Stimulated activated CD4-positive, alpha-beta T cell treated with anti-CD3 and anti-CD28 coated beads, Interleukin-15, amount 100 ng/mL, for 1 hour (primary cell): ENCODE data around the gene LMAN1.

Source experiments
- DNase-seq, 2 donors: peaks; one replicate each; pipeline ENCODE4 v3.0.0-alpha.2; 2020; ENCODE audit warnings: low read depth in 1 of 2, low spot score in 1 of 2

LMAN1 gene, protein sequence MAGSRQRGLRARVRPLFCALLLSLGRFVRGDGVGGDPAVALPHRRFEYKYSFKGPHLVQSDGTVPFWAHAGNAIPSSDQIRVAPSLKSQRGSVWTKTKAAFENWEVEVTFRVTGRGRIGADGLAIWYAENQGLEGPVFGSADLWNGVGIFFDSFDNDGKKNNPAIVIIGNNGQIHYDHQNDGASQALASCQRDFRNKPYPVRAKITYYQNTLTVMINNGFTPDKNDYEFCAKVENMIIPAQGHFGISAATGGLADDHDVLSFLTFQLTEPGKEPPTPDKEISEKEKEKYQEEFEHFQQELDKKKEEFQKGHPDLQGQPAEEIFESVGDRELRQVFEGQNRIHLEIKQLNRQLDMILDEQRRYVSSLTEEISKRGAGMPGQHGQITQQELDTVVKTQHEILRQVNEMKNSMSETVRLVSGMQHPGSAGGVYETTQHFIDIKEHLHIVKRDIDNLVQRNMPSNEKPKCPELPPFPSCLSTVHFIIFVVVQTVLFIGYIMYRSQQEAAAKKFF

DNA sequence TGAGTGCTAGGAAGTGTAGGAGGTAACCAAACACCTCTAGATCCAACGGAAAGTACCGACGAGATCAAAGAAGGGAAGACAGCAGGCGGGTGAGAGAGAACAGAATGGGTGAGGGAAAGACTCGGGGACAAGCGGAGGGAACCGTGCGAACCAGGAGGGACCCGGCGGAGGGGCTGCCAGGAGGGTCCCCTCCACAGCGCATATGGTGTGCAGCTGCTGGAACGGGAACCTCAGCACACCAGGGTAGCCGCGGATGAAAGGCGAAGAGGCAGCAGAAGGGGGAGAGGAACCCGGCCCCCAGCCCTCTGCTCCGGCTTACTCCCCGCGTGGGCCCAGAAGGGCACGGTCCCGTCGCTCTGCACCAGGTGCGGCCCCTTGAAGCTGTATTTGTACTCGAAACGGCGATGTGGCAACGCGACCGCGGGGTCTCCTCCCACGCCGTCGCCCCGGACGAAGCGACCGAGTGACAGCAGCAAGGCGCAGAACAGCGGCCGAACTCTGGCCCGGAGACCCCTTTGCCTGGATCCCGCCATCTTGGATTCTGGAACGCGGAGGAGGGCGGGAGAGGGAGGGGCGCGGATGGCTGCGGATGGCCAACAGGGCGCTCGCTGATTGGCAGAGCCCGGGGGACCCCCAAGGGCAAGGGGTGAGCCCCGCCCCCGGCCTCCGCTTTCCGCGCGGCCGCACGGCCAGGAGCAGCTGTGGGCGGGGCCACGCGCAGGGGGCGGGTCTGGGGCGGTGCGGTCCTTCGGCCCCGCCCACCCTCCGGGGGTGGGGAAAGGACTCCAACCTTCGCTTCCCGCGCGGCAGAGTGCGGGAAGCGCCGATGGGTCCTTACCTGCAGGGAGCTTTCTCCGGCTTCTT lies at the start of gene LMAN1:
LMAN1 (minus strand) TSS at position 554 of the 864 bp plus-strand sequence; CDS start at position 533, 21 bp downstream.
- peak; percentile 83 to 95 for DNase-seq

DNA sequence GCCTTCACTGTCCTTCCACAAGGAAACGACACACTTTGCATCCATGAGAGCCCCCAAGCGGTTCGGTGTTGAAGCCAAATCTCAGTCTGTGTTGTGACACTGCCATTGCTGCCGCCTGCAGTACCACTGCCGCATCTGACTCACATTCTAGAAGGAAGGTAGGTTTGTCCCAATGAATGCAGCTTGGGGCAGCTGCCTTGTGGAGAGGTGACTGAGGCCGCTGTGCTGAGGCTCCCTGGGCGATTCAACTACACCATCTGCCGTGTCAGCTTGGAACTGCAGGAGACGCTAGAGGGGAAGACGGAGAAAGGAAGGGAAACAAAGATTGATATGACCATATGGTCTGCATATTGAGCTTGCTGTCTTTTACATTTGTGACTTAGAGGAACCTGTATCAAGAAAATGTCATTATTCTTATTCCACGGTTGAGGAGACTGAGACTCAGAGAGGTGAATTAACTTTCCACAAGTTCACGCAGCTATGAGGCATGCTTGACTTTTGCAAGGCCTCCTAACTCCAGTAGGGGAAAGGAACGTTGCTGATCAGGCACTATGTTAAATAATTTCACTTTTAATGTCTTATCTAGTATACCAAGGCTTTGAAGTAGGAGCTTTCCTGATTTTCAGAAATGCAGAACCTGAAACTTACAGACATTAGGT lies 43.5 kb upstream of the LMAN1 start:
- peak; percentile 32 to 62 for DNase-seq

DNA sequence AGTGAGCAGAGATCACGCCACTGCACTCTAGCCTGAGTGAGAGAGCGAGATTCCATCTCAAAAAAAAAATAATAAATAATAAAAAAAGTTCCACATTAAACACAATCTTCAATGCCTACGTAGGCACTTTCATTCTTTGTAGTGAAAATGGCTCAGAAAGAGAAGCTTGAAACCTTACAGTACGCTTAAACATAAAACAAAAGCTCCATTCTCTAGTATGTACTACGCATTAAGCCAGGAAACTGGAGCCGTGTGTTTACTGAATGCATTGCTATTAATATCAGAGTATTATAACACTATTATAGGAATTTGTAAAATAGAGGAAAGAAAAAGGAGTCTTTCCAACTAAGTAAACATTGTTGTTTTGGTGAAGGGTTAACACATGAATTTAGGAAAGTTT lies 41.3 kb upstream of the LMAN1 start:
- no peak for DNase-seq

DNA sequence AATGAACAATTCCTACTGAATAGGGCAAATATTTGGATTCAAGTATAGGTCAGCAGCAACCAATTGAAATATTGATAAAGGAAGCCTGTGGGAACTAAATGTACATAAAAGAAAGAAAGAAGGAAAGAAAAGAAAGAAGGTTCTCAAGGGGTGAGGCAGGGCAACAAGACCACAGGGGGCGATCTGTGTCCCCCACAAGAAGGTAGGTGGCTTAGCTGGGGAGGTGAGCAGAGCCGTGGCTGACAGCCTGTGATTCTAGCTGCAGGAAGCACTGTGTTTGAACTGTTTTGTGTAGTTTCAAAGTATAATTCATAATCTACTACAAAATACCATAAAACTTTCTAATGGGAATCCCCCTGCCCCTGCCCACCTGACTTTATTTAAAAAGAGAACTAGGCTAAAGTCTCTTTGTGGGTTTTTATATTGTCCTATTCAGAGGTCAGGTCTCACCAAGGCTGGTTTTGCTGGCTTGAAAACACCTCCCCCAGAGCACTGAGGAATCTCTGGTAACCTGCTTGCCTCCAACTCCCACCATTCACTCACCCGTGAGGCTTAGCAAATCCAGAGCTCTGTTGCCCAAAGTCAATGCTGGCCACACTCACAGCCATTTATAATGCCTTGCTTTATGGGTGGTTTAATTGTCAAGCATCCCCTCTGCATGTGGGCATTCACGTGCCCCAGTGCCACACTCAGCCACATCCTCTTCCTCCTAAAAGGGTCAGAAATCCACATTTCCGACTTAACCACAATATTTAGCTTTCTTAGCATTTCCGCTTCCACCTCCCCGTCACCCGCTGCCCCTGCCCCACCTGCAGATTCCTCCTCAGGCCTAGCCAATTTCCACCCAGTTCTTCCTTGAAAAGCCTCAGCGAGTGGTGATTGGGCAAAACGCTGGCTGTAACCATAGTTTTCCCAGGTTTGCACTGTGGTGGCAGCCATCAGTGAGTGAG lies 36.4 kb upstream of the LMAN1 start:
- DNase-seq: no peak

DNA sequence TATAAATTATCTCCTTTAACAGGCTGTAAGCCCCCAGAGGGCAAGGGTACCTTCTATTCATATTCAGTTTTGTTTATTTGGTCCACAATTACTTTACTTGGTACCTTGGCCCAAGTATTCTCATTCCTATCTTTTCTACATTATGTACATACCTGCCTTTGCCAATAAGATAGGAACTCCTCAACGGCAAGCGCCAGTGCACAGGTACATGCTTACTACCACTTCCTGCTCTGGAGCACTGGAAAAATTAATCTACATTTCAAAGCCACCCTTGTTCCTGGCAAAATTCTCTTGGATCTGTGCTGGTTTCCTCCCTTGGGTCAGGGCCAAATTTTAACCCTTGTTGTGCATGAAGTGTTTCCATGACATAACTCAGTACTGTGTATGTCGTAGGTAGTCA lies 34.3 kb upstream of the LMAN1 start:
- no peak for DNase-seq

DNA sequence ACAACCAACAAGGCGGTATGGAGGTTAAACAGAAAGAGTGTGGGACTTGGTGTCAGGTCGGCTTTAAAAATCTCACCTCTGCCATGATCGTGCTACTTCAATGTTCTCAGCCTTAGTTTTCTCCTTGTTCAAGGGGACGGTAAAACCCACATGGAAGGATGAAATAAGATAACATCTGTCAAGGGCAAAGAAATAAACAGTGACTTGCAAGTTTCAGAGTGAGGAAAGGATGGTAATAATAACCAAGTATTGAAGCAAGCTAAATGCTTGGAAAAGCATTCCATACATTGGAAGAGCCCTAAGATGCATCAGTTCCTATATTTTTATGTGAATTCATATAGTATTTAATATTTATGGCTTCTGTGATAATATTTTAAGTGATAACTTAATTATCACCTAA lies 29.8 kb upstream of the LMAN1 start:
- no peak for DNase-seq

DNA sequence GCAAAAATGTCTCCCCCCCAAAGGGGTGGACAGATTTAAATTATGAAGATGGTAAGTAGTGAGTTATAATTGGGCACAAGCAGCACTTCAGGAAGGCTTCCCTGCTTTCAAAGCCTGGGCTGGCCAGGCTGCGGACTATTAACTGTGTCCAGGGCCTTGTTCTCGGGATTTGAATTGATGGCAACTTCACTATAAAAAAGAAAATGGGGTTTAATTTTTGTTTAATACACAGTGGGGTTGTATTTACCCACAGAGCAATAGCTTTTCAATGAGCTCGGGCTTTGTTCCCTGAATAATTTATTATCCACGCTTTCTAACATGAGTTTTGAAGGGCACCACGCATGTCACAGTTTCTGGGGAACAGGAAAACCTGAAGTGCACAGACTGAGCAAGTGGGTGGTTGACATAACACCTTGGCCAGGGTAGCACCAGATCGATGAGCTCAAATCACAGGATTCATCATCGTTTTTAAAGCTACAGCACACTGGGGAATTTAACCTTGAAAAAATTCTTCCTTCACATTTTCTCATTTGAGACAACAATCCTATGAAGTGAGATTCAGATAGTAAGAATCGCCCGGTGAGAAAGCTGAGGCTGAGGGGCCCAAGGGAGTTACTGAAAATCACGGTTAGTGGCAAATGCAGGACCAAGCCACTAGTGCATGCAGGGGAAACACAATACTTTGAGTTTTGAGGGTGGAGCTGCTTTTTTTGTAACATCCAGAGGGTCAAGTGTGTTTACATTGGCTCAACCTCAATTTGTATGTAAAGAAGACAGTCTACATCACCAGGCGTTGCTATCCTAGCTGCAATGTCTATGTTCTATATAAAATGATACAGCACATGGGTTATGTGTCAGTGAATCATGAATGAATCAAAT lies 28.9 kb upstream of the LMAN1 start:
- DNase-seq: no peak

DNA sequence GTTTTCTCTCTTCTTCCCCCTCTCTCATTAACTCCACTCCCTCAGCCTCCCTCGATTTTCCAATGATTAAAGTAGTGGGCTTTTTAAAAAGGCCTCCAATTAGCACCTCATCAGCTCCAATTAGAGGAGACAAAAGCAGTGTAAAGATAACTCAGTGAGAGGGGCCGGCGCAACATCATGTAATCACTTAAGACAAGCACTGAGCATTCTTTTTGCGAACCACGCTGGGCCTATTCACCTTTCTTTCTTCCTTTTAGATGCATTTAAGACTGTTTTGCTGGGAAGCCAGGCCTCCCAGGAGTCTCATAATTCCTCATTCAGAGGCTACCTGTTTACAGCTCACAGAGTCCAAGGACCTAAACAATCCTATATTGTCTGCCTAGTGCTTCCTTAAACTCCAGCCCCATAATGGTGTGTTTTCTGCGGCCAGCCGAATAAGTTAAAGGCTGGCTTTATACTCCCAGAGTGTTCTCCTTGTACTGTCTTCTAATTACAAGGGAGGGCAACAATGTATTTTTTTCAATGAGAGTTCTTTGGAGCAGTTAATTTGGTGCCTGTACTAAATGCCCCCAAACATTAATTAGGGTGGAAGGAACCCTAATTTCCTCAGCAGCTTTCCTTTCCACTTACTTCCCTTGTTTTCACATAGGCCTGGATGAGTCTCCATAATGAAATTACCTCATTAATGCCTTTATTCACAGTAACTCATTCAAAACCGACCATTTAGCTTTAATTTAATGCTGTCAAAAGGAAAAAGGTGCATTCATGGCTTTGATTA lies 28.0 kb upstream of the LMAN1 start:
- DNase-seq: no peak

DNA sequence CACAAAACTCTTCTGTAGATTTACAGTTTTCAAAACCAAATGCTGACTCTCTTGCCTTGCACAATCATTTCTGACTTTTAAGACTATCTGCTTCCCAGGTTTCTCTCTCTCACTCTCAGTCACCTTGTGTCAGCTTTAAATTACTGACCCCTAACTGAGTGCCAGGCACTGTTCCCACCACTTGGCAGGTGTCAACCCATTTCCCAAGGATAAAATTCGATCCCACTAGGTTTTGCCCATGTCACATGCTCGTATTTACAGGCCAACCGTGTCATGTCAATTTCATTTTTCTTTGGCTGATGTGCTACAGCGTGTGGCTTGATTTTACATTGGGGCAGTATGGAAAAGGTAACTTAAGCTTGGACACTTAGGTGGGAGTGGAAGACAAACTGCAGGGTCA lies 26.1 kb upstream of the LMAN1 start:
- no peak for DNase-seq

DNA sequence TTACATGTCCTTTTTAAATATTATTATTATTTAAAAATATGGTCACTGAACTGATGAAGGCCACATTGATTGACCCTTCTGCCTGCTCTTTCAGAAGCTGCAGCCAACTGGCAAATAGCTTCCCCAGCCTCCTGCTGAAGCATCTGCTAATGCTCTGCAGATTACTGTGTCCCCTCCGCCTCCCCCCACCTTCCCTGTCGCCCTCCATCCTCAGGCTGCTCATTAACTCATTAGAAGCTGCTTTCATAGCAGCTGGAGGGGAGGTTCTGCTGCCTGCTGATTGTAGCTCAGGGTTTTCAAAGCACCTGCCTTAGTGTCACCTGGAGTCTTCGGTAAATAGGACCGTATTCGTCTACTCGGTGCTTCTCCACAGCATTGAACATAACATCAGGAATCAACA lies 24.8 kb upstream of the LMAN1 start:
- DNase-seq: no peak

DNA sequence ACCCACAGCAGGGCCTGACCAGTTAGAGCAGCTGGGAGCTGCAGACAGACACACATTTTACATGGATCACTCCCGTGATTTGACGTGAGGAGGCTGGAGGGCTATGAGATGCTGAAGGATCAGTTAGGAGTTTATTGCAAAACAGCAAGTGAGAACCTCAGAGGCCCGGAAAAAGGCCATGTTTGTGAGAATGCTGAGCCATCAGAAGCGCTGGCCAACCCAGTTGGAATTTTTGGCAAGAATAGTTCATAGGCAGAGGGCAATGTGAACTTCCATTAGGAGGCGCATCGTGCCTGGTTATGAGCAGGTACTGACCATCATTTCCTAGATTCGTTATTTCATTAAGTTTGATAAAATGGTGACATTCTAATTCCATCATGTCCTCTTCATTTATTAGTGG lies 23.3 kb upstream of the LMAN1 start:
- no peak for DNase-seq

DNA sequence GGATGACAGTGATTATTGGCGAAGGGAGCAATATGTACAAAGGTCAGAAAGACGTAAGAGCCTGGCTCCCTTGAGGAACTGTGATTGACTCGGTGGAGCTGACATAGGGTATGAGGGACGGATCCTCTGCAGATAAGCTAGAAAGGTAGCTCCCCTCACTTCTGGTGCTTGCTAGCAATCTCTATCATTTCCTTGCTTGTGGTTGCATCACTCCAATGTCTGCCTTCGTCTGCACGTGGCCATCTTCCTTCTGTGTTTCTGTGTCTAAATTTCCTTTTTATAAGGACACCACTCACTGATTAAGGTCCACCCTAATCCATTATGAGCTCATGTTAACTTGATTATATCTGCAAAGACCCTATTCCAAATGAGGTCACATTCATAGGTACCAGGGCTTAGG lies 22.9 kb upstream of the LMAN1 start:
- DNase-seq: no peak

DNA sequence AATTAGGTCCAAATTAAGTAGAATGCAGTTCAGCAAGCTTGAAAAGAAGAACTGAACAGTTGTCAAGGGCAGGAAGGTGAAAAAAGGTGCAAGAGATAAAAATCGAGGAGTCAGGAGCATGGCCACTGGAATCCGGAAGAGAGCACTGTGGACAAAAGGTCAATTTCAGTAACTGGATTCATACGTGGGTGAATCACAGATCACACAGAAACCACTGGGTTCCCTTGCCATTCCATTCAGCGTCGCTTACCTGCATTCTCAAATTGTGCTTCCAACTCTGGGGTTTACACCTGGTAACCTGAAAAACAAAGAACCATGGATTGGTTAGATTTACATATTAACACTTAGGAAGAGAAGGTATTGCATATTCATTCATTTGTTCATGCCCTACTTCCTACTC lies 21.6 kb upstream of the LMAN1 start:
- no peak for DNase-seq

DNA sequence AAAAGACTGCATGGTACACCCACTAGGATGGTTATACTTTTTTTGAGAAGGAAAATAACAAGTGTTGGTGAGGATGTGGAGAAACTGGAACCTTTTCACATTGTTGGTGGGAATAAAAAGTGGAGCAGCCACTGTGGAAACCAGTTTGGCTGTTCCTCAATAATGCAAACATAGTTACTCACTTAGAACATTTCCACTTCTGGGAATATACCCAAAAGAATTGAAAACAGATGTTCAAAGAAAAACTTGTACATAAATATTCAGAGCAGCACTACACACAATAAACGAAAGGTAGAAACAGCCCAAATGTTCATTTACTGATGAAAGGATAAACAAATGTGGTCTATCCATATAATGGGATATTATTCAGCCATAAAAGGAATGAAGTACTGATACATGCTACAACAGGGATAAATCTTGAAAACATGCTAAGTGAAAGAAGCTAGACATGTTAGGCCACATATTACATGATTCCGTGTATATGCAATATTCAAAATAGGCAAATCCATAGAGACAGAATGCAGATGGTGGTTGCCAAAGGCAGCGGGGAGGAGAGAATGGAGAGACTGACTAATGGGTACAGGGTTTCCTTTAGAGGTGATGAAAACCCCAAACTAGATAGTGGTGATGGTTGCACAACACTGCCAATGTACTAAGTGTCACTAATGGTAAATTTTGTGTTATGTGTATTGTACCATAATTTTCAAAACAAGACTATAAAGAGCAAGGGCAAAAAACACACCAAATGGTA lies 20.9 kb upstream of the LMAN1 start:
- DNase-seq: no peak

DNA sequence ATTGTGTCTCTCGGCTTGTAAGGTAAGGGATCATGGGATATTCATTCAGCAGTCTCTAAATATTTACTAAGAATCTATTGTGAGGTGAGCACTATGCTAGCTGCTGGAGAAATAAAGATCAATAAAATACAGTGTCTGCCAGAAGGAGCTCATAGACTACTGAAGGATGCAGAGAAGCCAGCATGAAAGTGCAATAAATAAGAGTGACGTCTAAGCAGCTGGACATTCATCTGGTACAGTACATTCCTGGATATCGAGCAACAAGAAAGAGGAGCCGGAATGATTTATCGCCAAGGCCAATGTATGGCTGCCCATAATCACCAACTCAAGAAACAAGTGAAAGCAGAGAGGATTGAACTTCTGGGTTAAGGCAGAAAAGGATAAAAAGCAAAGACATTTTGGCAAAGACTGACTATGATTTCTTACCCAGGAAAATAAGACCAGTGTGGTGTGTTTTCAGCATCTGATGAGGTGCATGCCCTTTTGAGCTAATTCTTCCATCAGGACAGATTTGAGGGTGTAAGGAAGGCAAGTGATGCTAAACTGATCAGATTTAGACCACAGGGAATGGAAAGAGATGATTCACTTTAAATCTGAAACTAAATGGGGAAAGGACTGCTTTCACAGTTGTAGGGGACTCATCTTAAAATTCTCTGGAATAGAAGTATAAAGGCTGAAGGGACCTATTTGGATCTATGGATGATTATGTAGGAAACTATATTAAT lies 18.7 kb upstream of the LMAN1 start:
- DNase-seq: no peak

DNA sequence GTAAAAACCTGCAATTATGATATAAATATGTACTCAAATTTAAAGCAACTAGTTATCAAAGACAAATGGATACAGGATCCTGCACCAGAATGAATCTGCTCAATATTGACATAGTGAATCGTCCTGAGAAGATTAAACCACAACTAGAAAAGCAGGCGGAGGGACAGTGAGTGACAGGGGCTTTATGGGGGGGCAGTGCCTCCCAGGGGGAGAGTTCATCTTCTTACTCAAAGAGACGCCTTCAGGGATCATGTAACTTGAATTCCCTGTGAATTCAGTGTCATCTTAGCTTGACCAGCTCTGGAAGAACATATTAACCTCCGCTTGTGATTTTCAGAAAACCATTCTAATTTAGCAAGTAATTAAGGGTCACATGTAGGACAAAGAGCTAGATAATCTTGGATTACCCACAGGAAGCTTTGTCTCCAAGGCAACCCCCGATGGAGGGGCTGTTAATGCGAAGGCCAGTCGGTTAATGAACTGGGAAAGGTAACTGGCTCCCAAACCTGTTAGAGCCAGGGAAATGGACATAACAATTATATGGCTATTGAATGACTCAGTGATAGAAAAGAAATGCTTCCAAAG lies 17.4 kb upstream of the LMAN1 start:
- no peak for DNase-seq

DNA sequence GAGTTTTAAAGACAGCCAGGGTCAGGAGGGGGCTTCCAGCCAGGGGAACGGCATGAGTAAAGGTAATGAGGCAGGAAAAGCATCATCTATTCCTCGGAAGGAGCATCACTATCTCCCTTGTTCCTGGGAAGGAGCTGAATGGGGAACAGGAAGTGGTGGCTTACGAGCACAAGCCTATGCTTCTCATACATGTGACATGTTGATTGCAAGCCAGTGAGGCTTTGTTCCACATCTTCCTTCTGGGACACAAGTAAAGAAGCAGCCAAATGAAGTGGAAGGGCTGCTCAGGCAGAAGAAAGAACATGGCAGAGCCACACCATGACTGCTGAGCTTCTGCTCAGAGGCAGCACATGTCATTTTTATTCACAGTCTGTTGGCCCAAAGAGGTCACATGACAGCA lies 15.1 kb upstream of the LMAN1 start:
- no peak for DNase-seq
